ENCODE measurements around the gene CAPG.
A peak's percentile ranks its signal among the peaks of the same experiment; 100 is the strongest.
"Not testable (repeated sequence)": the region's sequence is repeated elsewhere in the genome, so short reads cannot be mapped to it uniquely, and the experiment has no call there.

CAPG gene

GRCh38 chr2:85367180-85367579 is 43.0 kb downstream of the CAPG start:
- peaks cover 5 to 60% (median 26%) of the 10 kb centered on the region in 5 donors for H3K36me3 ChIP-seq (ENCODE audit: control insufficient read depth in 5 of 5, insufficient read depth in 5 of 5, low read length in 5 of 5)
- H3K27ac ChIP-seq (ENCODE audit: low read depth, low read length), result no peak overlapping the region
- no peaks in the 10 kb centered on the region for H3K27me3 ChIP-seq (ENCODE audit: control insufficient read depth in 5 of 5, insufficient read depth in 4 of 5, low read length in 5 of 5)
- peaks cover 0 to 35% (median 28%) of the 10 kb centered on the region in 5 donors for H3K4me1 ChIP-seq (ENCODE audit: control insufficient read depth in 5 of 5, insufficient read depth in 5 of 5, low read length in 5 of 5)
- no peak overlapping the region for H3K9ac ChIP-seq (ENCODE audit: low read length in 5 of 5)
- H3K9me3 ChIP-seq (ENCODE audit: control insufficient read depth in 5 of 5, low read length in 5 of 5), result no peaks in the 10 kb centered on the region
- no peak overlapping the region for H3K4me3 ChIP-seq (ENCODE audit: low read depth in 1 of 5, low read length in 5 of 5)

DNA sequence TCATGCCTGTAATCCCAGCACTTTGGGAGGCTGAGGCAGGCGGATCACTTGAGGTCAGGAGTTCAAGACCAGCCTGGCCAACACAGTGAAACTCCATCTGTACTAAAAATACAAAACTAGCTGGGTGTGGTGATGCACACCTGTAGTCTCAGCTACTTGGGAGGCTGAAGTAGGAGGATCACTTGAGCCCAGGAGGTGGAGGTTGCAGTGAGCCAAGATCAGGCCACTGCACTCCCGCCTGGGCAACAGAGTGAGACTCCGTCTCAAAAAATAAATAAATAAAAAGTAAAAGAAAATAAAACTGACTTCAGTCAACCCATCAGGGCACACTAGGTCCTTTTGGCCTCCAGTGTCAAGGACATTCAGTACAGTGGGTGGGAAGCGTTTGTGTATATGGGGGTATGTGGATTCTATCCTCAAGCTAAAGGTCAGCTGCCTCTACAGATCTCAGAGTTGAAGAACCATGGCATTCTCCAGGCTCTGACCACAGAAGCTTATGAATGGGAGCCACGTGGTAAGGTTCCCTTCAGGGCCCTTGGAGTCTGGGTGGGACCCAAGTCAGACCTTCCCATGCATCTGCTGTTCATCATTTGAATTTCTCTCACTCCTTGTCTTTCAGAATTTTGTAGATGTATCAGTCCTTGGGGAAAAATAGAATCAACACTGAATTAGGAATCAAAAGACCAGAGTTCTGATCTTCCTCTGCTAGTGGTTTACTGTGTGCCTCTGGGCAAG is 47.3 kb downstream of the CAPG start:
- H3K4me1 ChIP-seq (ENCODE audit: control insufficient read depth in 5 of 5, insufficient read depth in 5 of 5, low read length in 5 of 5), result peaks cover 2 to 13% (median 9%) of the 10 kb centered on the region in 5 donors
- H3K4me3 ChIP-seq (ENCODE audit: low read depth in 1 of 5, low read length in 5 of 5); H3K9me3 ChIP-seq (ENCODE audit: control insufficient read depth in 5 of 5, low read length in 5 of 5); H3K27ac ChIP-seq (ENCODE audit: low read depth, low read length); H3K9ac ChIP-seq (ENCODE audit: low read length in 5 of 5); H3K27me3 ChIP-seq (ENCODE audit: control insufficient read depth in 5 of 5, insufficient read depth in 4 of 5, low read length in 5 of 5): not testable (repeated sequence)
- peaks cover 8 to 45% (median 29%) of the 10 kb centered on the region in 5 donors for H3K36me3 ChIP-seq (ENCODE audit: control insufficient read depth in 5 of 5, insufficient read depth in 5 of 5, low read length in 5 of 5)

- Histone ChIP-seq H3K36me3 (ENCODE audit: control insufficient read depth in 5 of 5, insufficient read depth in 5 of 5, low read length in 5 of 5) (peaks cover 5 to 20% (median 13%) of the 10 kb centered on the region in 5 donors), H3K9me3 (ENCODE audit: control insufficient read depth in 5 of 5, low read length in 5 of 5) (no peaks in the 10 kb centered on the region), H3K4me1 (ENCODE audit: control insufficient read depth in 5 of 5, insufficient read depth in 5 of 5, low read length in 5 of 5) (peaks cover 5 to 56% (median 48%) of the 10 kb centered on the region in 5 donors), H3K9ac (ENCODE audit: low read length in 5 of 5) (peak overlapping the region in 2 of 5 donors; percentile 16 to 26), H3K27me3 (ENCODE audit: control insufficient read depth in 5 of 5, insufficient read depth in 4 of 5, low read length in 5 of 5) (no peaks in the 10 kb centered on the region), H3K27ac (ENCODE audit: low read depth, low read length) (peak overlapping the region; percentile 96), H3K4me3 (ENCODE audit: low read depth in 1 of 5, low read length in 5 of 5) (no peak overlapping the region)
Observed at GRCh38 chr2:85357736-85358135, 52.4 kb downstream of the CAPG start.

DNA sequence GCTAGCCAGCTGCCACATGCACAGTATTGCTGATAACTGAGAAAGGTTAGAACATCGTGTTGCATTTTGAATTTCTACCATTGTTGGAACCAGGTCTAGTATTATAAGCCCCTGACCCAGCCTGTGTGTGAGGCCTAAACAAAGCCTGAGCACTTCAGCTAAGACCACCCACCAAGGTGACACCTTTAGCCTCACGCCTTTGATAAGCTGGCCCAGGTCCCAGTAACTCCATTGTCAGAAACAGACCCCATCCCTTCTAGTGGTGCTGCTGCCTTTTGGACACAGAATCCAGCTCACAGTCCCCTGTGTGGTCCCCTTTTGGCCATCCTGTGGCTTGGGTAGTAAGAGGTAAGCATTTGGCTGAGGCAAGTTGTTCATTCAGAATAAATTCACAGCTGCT is 54.0 kb downstream of the CAPG start:
- H3K9me3 ChIP-seq (ENCODE audit: control insufficient read depth in 5 of 5, low read length in 5 of 5), result no peaks in the 10 kb centered on the region
- no peaks in the 10 kb centered on the region for H3K27me3 ChIP-seq (ENCODE audit: control insufficient read depth in 5 of 5, insufficient read depth in 4 of 5, low read length in 5 of 5)
- H3K36me3 ChIP-seq (ENCODE audit: control insufficient read depth in 5 of 5, insufficient read depth in 5 of 5, low read length in 5 of 5), result peaks cover 0 to 19% (median 13%) of the 10 kb centered on the region in 5 donors
- H3K4me1 ChIP-seq (ENCODE audit: control insufficient read depth in 5 of 5, insufficient read depth in 5 of 5, low read length in 5 of 5), result peaks cover 5 to 69% (median 61%) of the 10 kb centered on the region in 5 donors
- H3K27ac ChIP-seq (ENCODE audit: low read depth, low read length), result peak overlapping the region; percentile 96
- peak overlapping the region in 2 of 5 donors; percentile 93 to 95 for H3K9ac ChIP-seq (ENCODE audit: low read length in 5 of 5)
- H3K4me3 ChIP-seq (ENCODE audit: low read depth in 1 of 5, low read length in 5 of 5), result no peak overlapping the region

DNA sequence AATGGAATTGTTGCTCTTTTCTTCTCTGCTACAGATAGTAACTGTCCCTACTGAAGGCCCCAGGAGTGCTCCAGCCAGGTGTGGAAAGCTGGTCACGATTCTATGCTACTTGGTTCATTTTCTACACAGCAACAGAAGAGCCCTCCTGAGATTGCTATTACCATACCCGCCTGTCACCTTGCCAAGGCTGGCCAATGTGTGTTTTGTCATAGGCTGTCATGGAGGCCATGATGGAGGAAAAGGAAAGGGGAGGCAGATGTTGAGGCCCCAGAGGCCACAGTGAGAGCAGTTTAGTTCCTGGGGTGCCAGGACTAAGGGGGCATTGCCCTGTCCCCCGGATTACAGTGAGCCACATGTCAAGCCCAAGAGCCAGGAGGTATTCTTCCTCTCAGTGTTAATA is 54.6 kb downstream of the CAPG start:
- Histone ChIP-seq H3K27ac (ENCODE audit: low read depth, low read length) (peak overlapping the region; percentile 96), H3K4me1 (ENCODE audit: control insufficient read depth in 5 of 5, insufficient read depth in 5 of 5, low read length in 5 of 5) (peaks cover 5 to 76% (median 68%) of the 10 kb centered on the region in 5 donors), H3K27me3 (ENCODE audit: control insufficient read depth in 5 of 5, insufficient read depth in 4 of 5, low read length in 5 of 5) (no peaks in the 10 kb centered on the region), H3K36me3 (ENCODE audit: control insufficient read depth in 5 of 5, insufficient read depth in 5 of 5, low read length in 5 of 5) (peaks cover 0 to 25% (median 19%) of the 10 kb centered on the region in 5 donors), H3K4me3 (ENCODE audit: low read depth in 1 of 5, low read length in 5 of 5) (peak overlapping the region; percentile 86 to 98 (median 91)), H3K9ac (ENCODE audit: low read length in 5 of 5) (peak overlapping the region in 4 of 5 donors; percentile 88 to 95 (median 94)), H3K9me3 (ENCODE audit: control insufficient read depth in 5 of 5, low read length in 5 of 5) (no peaks in the 10 kb centered on the region)

DNA sequence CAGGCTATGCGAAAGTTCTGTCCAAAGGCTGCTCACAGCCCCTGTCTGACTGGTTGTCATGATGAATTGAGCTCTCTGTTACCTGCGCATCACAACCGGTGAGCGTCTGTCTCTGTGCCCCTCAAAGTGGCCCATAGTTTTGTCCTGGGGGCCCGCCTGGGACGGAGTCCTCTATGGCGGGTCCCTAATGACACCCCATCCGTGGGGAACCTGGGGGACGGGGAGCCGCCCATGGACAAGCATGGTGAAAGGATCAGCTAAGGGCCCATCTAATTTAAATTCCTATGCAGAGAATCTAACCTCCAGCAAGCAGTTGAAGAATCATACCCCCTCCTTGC is 55.1 kb downstream of the CAPG start:
- peak overlapping the region; percentile 96 for H3K27ac ChIP-seq (ENCODE audit: low read depth, low read length)
- H3K4me1 ChIP-seq (ENCODE audit: control insufficient read depth in 5 of 5, insufficient read depth in 5 of 5, low read length in 5 of 5), result peaks cover 5 to 80% (median 71%) of the 10 kb centered on the region in 5 donors
- no peaks in the 10 kb centered on the region for H3K27me3 ChIP-seq (ENCODE audit: control insufficient read depth in 5 of 5, insufficient read depth in 4 of 5, low read length in 5 of 5)
- peaks cover 0 to 30% (median 24%) of the 10 kb centered on the region in 5 donors for H3K36me3 ChIP-seq (ENCODE audit: control insufficient read depth in 5 of 5, insufficient read depth in 5 of 5, low read length in 5 of 5)
- H3K9me3 ChIP-seq (ENCODE audit: control insufficient read depth in 5 of 5, low read length in 5 of 5), result no peaks in the 10 kb centered on the region
- H3K9ac ChIP-seq (ENCODE audit: low read length in 5 of 5), result peak overlapping the region; percentile 88 to 98 (median 95)
- peak overlapping the region; percentile 86 to 98 (median 91) for H3K4me3 ChIP-seq (ENCODE audit: low read depth in 1 of 5, low read length in 5 of 5)

DNA sequence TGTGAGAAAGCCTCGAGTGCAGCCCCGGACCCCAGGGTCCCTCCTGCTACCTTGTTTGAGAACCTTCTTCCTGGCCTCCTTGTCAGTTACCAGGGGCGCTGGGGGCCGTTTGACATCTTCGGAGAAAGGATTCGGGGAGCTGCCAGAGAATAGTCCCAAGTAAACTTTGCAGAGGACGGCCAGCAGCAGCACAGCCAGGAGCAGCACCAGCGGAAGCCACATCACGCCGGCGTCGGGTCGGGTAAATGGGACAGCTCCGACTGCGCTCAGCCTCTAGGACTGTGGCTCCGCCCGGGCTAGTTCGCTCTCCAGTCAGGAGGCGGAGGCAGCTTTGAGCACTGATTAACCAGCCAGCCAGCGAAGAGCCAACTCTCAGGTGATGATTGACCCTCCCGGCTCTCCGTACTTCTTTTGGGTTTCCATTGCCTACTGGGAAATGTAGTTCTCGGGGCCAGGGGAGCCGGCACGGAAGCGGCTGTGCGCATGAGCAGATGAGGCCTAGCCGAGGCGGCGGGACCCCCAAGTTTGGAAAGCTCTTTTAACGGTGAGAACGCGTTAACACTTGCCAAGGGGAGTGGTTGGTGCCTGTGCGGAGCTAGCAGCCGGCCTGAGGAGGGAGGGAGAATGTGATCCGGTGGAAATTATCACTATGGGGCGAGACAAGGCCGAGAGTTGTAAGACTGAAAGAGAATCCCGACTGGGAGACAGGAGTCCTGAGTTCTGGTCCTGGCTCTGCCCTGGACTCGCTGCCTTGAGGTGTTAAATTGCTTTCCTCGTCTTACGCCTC is 55.7 kb downstream of the CAPG start, which contains the start of the genes ELMOD3 and RETSAT:
ELMOD3 (plus strand) TSS at position 484 of the 787 bp plus-strand sequence. CDS start 2,430 bp downstream, outside the sequence.
RETSAT (minus strand) TSS at position 243 of the 787 bp plus-strand sequence; CDS start at position 222, 21 bp downstream.
- H3K4me3 ChIP-seq (ENCODE audit: low read depth in 1 of 5, low read length in 5 of 5), result peak within 1 kb of the TSS; percentile 86 to 98 (median 91)
- peaks cover 0 to 33% (median 27%) of the 10 kb centered on the region in 5 donors for H3K36me3 ChIP-seq (ENCODE audit: control insufficient read depth in 5 of 5, insufficient read depth in 5 of 5, low read length in 5 of 5)
- H3K9me3 ChIP-seq (ENCODE audit: control insufficient read depth in 5 of 5, low read length in 5 of 5), result no peaks in the 10 kb centered on the region
- H3K27ac ChIP-seq (ENCODE audit: low read depth, low read length), result peak within 1 kb of the TSS; percentile 96
- no peaks in the 10 kb centered on the region for H3K27me3 ChIP-seq (ENCODE audit: control insufficient read depth in 5 of 5, insufficient read depth in 4 of 5, low read length in 5 of 5)
- H3K9ac ChIP-seq (ENCODE audit: low read length in 5 of 5), result peak within 1 kb of the TSS; percentile 88 to 98 (median 95)
- H3K4me1 ChIP-seq (ENCODE audit: control insufficient read depth in 5 of 5, insufficient read depth in 5 of 5, low read length in 5 of 5), result peaks cover 5 to 86% (median 72%) of the 10 kb centered on the region in 5 donors

DNA sequence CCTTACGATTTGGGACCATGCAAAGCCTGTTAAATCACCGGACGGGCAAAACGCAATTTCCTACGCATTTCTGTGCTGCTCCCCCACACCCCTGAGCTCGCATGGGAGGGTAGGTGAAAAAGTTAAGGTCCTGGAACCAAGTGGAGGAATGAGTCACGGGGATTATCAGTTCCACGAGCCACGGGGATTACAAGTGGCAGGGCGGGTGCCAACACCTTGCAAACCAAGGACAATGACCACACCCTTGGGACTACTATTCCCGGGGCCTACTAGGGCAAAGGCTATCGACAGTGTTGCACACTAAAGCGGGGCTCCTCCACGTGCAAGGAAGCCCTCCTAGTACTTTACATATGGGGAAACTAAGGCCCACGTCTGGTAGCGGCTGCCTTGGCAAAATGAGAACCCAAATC is 56.3 kb downstream of the CAPG start:
- peaks cover 5 to 91% (median 72%) of the 10 kb centered on the region in 5 donors for H3K4me1 ChIP-seq (ENCODE audit: control insufficient read depth in 5 of 5, insufficient read depth in 5 of 5, low read length in 5 of 5)
- H3K27me3 ChIP-seq (ENCODE audit: control insufficient read depth in 5 of 5, insufficient read depth in 4 of 5, low read length in 5 of 5), result no peaks in the 10 kb centered on the region
- no peaks in the 10 kb centered on the region for H3K9me3 ChIP-seq (ENCODE audit: control insufficient read depth in 5 of 5, low read length in 5 of 5)
- peak overlapping the region; percentile 96 for H3K27ac ChIP-seq (ENCODE audit: low read depth, low read length)
- H3K9ac ChIP-seq (ENCODE audit: low read length in 5 of 5), result peak overlapping the region; percentile 79 to 95 (median 88)
- peaks cover 0 to 39% (median 32%) of the 10 kb centered on the region in 5 donors for H3K36me3 ChIP-seq (ENCODE audit: control insufficient read depth in 5 of 5, insufficient read depth in 5 of 5, low read length in 5 of 5)
- H3K4me3 ChIP-seq (ENCODE audit: low read depth in 1 of 5, low read length in 5 of 5), result peak overlapping the region; percentile 86 to 97 (median 91)

GRCh38 chr2:85347599-85347998 is 62.6 kb downstream of the CAPG start:
- Histone ChIP-seq H3K9me3 (ENCODE audit: control insufficient read depth in 5 of 5, low read length in 5 of 5) (no peaks in the 10 kb centered on the region), H3K4me1 (ENCODE audit: control insufficient read depth in 5 of 5, insufficient read depth in 5 of 5, low read length in 5 of 5) (peaks cover 0 to 64% (median 29%) of the 10 kb centered on the region in 5 donors), H3K27ac (ENCODE audit: low read depth, low read length) (no peak overlapping the region), H3K27me3 (ENCODE audit: control insufficient read depth in 5 of 5, insufficient read depth in 4 of 5, low read length in 5 of 5) (no peaks in the 10 kb centered on the region), H3K9ac (ENCODE audit: low read length in 5 of 5) (no peak overlapping the region), H3K36me3 (ENCODE audit: control insufficient read depth in 5 of 5, insufficient read depth in 5 of 5, low read length in 5 of 5) (peaks cover 6 to 86% (median 76%) of the 10 kb centered on the region in 5 donors), H3K4me3 (ENCODE audit: low read depth in 1 of 5, low read length in 5 of 5) (no peak overlapping the region)

Data from subcutaneous abdominal adipose tissue (tissue), 5 donors.